H1 (cell line): Measurements from ENCODE around the gene COG4. TPM values are rescaled to one million over a fixed set of nuclear protein-coding genes. Genes with fewer than 3 reads are reported as not detected.

Experiments used
- CTCF ChIA-PET: fragments of 300-600 bp; sonication (Branson Sonifier 250); formaldehyde crosslinking; loops from one replicate; lab custom pipeline; 2021; ENCODE audit not compliant: partially characterized antibody; lab: Charles Lee
- POLR2A ChIA-PET: fragments of 300-600 bp; sonication (Branson Sonifier 250); formaldehyde crosslinking; loops from one replicate; lab custom pipeline; 2021; ENCODE audit warnings: inconsistent platforms; ENCODE audit not compliant: partially characterized antibody; lab: Charles Lee
- DNase-seq, 2 experiments: peaks; one replicate each; pipeline versions ENCODE4 v3.0.0 to v3.0.0-alpha.2; 2010 to 2022; ENCODE audit warnings: low spot score in 2 of 2, low read depth in 1 of 2, mixed read lengths in 1 of 2
- FAIRE-seq: peaks from 2 replicates; lab custom pipeline; 2011; peaks lifted over from hg19 to GRCh38; lab: Jason Lieb, UNC
- H2AFZ ChIP-seq: 2 replicates; pipeline ENCODE4 v1.8.1; 2012; ENCODE audit warnings: low read length, inconsistent platforms
- H2AK5ac ChIP-seq: 2 replicates; pipeline ENCODE4 v1.6.1; 2013; ENCODE audit warnings: low read depth, low read length
- H2BK120ac ChIP-seq: replicated peaks from 2 replicates; pipeline ENCODE3; 2013; ENCODE audit warnings: low read depth, low read length, inconsistent platforms
- H2BK12ac ChIP-seq: 2 replicates; pipeline ENCODE4 v1.6.1; 2013; ENCODE audit warnings: low read depth, low read length
- H2BK15ac ChIP-seq: 2 replicates; pipeline ENCODE4 v1.6.1; 2013; ENCODE audit warnings: low read length
- H2BK20ac ChIP-seq: 2 replicates; pipeline ENCODE4 v1.6.1; 2013; ENCODE audit warnings: low read length
- H2BK5ac ChIP-seq: 2 replicates; pipeline ENCODE4 v1.6.1; 2013; ENCODE audit warnings: low read depth, low read length
- H3K14ac ChIP-seq: 2 replicates; pipeline ENCODE4 v1.6.1; 2013; ENCODE audit warnings: inconsistent platforms; ENCODE audit not compliant: insufficient read length
- H3K18ac ChIP-seq: 2 replicates; pipeline ENCODE4 v1.6.1; 2013; ENCODE audit warnings: low read length; ENCODE audit errors: extremely low read depth
- H3K23ac ChIP-seq: 2 replicates; pipeline ENCODE4 v1.6.1; 2013; ENCODE audit warnings: inconsistent platforms; ENCODE audit not compliant: insufficient read length
- H3K23me2 ChIP-seq: 2 replicates; pipeline ENCODE4 v1.6.1; 2013; ENCODE audit warnings: low read depth, low read length
- H3K27ac ChIP-seq: 2 replicates; pipeline ENCODE4 v1.6.1; 2011; ENCODE audit warnings: low read depth, low read length, inconsistent platforms
- H3K27me3 ChIP-seq, 4 experiments: replicated peaks in 1 of 4; 1 replicate in 1 of 4; 2 replicates in 3 of 4; pipeline versions ENCODE4 v1.6.1 to v1.8.1; 2011 to 2013; ENCODE audit warnings: low read length in 3 of 4, mild to moderate bottlenecking in 3 of 4, inconsistent platforms in 2 of 4, mixed read lengths in 2 of 4, moderate library complexity in 1 of 4; ENCODE audit not compliant: control insufficient read depth in 3 of 4, insufficient read depth in 3 of 4; ENCODE audit errors: extremely low read depth in 1 of 4
- H3K36me3 ChIP-seq, 4 experiments: 2 replicates each; pipeline versions ENCODE4 v1.6.1 to v1.8.1; 2011 to 2013; ENCODE audit warnings: mild to moderate bottlenecking in 4 of 4, low read length in 3 of 4, moderate library complexity in 2 of 4, control low read depth in 1 of 4, inconsistent platforms in 1 of 4; ENCODE audit not compliant: insufficient read depth in 4 of 4, control insufficient read depth in 2 of 4
- H3K4ac ChIP-seq: replicated peaks from 2 replicates; pipeline ENCODE3; 2013; ENCODE audit warnings: low read length, low read depth, mixed read lengths, inconsistent platforms; ENCODE audit not compliant: insufficient read length
- H3K4me1 ChIP-seq, 4 experiments: replicated peaks in 1 of 4; 1 replicate in 1 of 4; 2 replicates in 3 of 4; pipeline versions ENCODE4 v1.6.1 to v1.8.1; 2011 to 2013; ENCODE audit warnings: low read length in 3 of 4, inconsistent platforms in 2 of 4, mixed read lengths in 1 of 4; ENCODE audit not compliant: insufficient read depth in 4 of 4, control insufficient read depth in 3 of 4
- H3K4me2 ChIP-seq, 2 experiments: 2 replicates each; pipeline versions ENCODE4 v1.6.1 to v1.8.1; 2011 to 2013; ENCODE audit warnings: low read depth in 2 of 2, low read length in 2 of 2, control low read depth in 1 of 2, inconsistent platforms in 1 of 2, mild to moderate bottlenecking in 1 of 2; ENCODE audit not compliant: insufficient read depth in 1 of 2
- H3K4me3 ChIP-seq, 4 experiments: fragments of 200-600, 300-600 bp in 1 of 4; sonication (generic), shearing (Covaris generic), sonication (Bioruptor Twin) in 1 of 4; 2 replicates each; pipeline versions ENCODE4 v1.5.1 to v1.8.1; 2011 to 2016; ENCODE audit warnings: low read length in 4 of 4, low read depth in 3 of 4, control low read depth in 2 of 4, inconsistent platforms in 2 of 4, mild to moderate bottlenecking in 2 of 4, mixed read lengths in 1 of 4, moderate library complexity in 1 of 4; ENCODE audit not compliant: insufficient read depth in 2 of 4; ENCODE audit errors: extremely low read depth in 1 of 4
- H3K56ac ChIP-seq: replicated peaks from 2 replicates; pipeline ENCODE3; 2013; ENCODE audit warnings: low read depth, mild to moderate bottlenecking, mixed read lengths, low read length, inconsistent platforms; ENCODE audit not compliant: insufficient read length
- H3K79me1 ChIP-seq: 2 replicates; pipeline ENCODE4 v1.6.1; 2013; ENCODE audit warnings: low read depth, low read length, control low read depth
- H3K79me2 ChIP-seq, 2 experiments: 2 replicates each; pipeline versions ENCODE4 v1.6.1 to v1.8.1; 2012 to 2013; ENCODE audit warnings: low read length in 2 of 2, mild to moderate bottlenecking in 2 of 2, inconsistent platforms in 1 of 2; ENCODE audit not compliant: insufficient read depth in 2 of 2, control insufficient read depth in 1 of 2
- H3K9ac ChIP-seq, 4 experiments: replicated peaks in 1 of 4; 1 replicate in 1 of 4; 2 replicates in 3 of 4; pipeline versions ENCODE4 v1.6.1 to v1.8.1; 2011 to 2013; ENCODE audit warnings: low read depth in 3 of 4, low read length in 3 of 4, control low read depth in 2 of 4, mild to moderate bottlenecking in 2 of 4, moderate library complexity in 2 of 4, inconsistent platforms in 1 of 4; ENCODE audit errors: extremely low read depth in 1 of 4
- H3K9me3 ChIP-seq, 2 experiments: 2 replicates each; pipeline versions ENCODE4 v1.6.1 to v1.8.1; 2012 to 2013; ENCODE audit warnings: mild to moderate bottlenecking in 2 of 2, moderate library complexity in 2 of 2, control low read depth in 1 of 2, inconsistent platforms in 1 of 2, low read depth in 1 of 2, low read length in 1 of 2, mixed read lengths in 1 of 2; ENCODE audit not compliant: insufficient read depth in 2 of 2
- H4K20me1 ChIP-seq, 2 experiments: replicated peaks in 1 of 2; 2 replicates each; pipeline versions ENCODE3 to v1.8.1; 2011 to 2013; ENCODE audit warnings: inconsistent platforms in 2 of 2, low read length in 2 of 2, mild to moderate bottlenecking in 1 of 2; ENCODE audit not compliant: insufficient read depth in 2 of 2, control insufficient read depth in 1 of 2
- H4K5ac ChIP-seq: 2 replicates; pipeline ENCODE4 v1.6.1; 2013; ENCODE audit warnings: low read length, low read depth, mixed read lengths, inconsistent platforms; ENCODE audit not compliant: insufficient read length
- H4K8ac ChIP-seq: 2 replicates; pipeline ENCODE4 v1.8.0; 2013; ENCODE audit warnings: mild to moderate bottlenecking, moderate library complexity, low read length, inconsistent platforms; ENCODE audit not compliant: insufficient read depth; ENCODE audit errors: extremely low read depth
- H4K91ac ChIP-seq: replicated peaks from 2 replicates; pipeline ENCODE3; 2013; ENCODE audit warnings: low read length, mixed read lengths, inconsistent platforms; ENCODE audit not compliant: insufficient read length
- BACH1 ChIP-seq: IDR thresholded peaks from 2 replicates; pipeline ENCODE4 v1.6.1; 2012; ENCODE audit warnings: low read length, improper control_type of control experiment
- BRCA1 ChIP-seq: IDR thresholded peaks from 2 replicates; pipeline ENCODE4 v1.6.1; 2012; ENCODE audit warnings: low read depth, low read length, improper control_type of control experiment
- CEBPB ChIP-seq: IDR thresholded peaks from 2 replicates; pipeline ENCODE4 v1.6.1; 2012; ENCODE audit warnings: low read depth, low read length
- CREB1 ChIP-seq: IDR thresholded peaks from 2 replicates; pipeline ENCODE4 v1.6.1; 2012; ENCODE audit warnings: inconsistent platforms
- EP300 ChIP-seq, 2 experiments: IDR thresholded peaks; 1 replicate in 1 of 2; 2 replicates in 1 of 2; pipeline ENCODE4 v1.6.1; 2011 to 2012; ENCODE audit warnings: low read depth in 2 of 2, low read length in 2 of 2, mild to moderate bottlenecking in 2 of 2, borderline replicate concordance in 1 of 2, inconsistent platforms in 1 of 2, moderate library complexity in 1 of 2
- GABPA ChIP-seq: IDR thresholded peaks from 2 replicates; pipeline ENCODE4 v1.6.1; 2011; ENCODE audit warnings: mild to moderate bottlenecking, low read length, moderate library complexity, borderline replicate concordance; ENCODE audit not compliant: insufficient read depth
- HDAC6 ChIP-seq: IDR thresholded peaks from one replicate; pipeline ENCODE4 v1.7.1; 2012; ENCODE audit warnings: low read depth, mild to moderate bottlenecking, inconsistent platforms, low read length, moderate library complexity
- KDM5A ChIP-seq: fragments of 200-600 bp; IDR thresholded peaks from 2 replicates; pipeline ENCODE4 v1.7.1; 2012; ENCODE audit warnings: mild to moderate bottlenecking, low read length, inconsistent platforms, mixed read lengths
- POLR2AphosphoS5 ChIP-seq: IDR thresholded peaks from 2 replicates; pipeline ENCODE4 v1.6.1; 2011; ENCODE audit warnings: low read depth, low read length
- POU5F1 ChIP-seq: IDR thresholded peaks from 2 replicates; pipeline ENCODE4 v1.6.1; 2011; ENCODE audit warnings: low read depth, mild to moderate bottlenecking, low read length, moderate library complexity
- SIN3A ChIP-seq, 2 experiments: IDR thresholded peaks in 1 of 2; conservative IDR thresholded peaks in 1 of 2; 2 replicates each; pipeline ENCODE4 v1.6.1; 2011 to 2012; ENCODE audit warnings: low read length in 2 of 2, improper control_type of control experiment in 1 of 2, low read depth in 1 of 2, mild to moderate bottlenecking in 1 of 2
- SIRT6 ChIP-seq: IDR thresholded peaks from one replicate; pipeline ENCODE4 v1.7.1; 2012; ENCODE audit warnings: low read length, inconsistent platforms
- SIX5 ChIP-seq: IDR thresholded peaks from 2 replicates; pipeline ENCODE4 v1.6.1; 2011; ENCODE audit warnings: mild to moderate bottlenecking, low read depth, low read length
- SUZ12 ChIP-seq: fragments of 200-600 bp; sonication (generic); IDR thresholded peaks from 2 replicates; pipeline ENCODE4 v1.6.1; 2012; ENCODE audit warnings: mild to moderate bottlenecking, inconsistent platforms, low read length, moderate library complexity, mixed read lengths
- USF2 ChIP-seq: IDR thresholded peaks from 2 replicates; pipeline ENCODE4 v1.6.1; 2011; ENCODE audit warnings: low read length, improper control_type of control experiment
- WGBS, 2 experiments: shearing (Covaris generic) in 1 of 2; methylation state at CpG; one replicate each; pipeline versions ENCODE4 v1.1.6 to v1.1.7; 2013 to 2015; ENCODE audit warnings: low lambda C conversion rate in 2 of 2, mixed read lengths in 2 of 2, inconsistent platforms in 1 of 2, low coverage in 1 of 2, missing lambda C conversion rate in 1 of 2; ENCODE audit not compliant: insufficient replicate concordance in 2 of 2, insufficient coverage in 1 of 2, insufficient read length in 1 of 2; ENCODE audit errors: extremely low coverage in 1 of 2, missing lambda C conversion rate in 1 of 2; 5-methylcytosine and 5-hydroxymethylcytosine counted together
- polyA plus RNA-seq, 7 experiments: library from polyadenylated mRNA; depleted of rRNA in 3 of 7; stranded (reverse) in 5 of 7; unstranded in 2 of 7; fragments of >200 nt in 5 of 7; fragments of 200-250 nt in 2 of 7; gene quantifications; 1 replicate in 5 of 7; 2 replicates in 1 of 7; 4 replicates in 1 of 7; pipeline versions ENCODE4 v1.2.1 to v1.2.3, GENCODE V29; 2011 to 2013; ENCODE audit warnings: missing spikeins in 2 of 7, mixed read lengths in 2 of 7
- total RNA-seq: library from RNA; stranded (reverse); fragmentation: NEBNext Ultra II Directional; extraction: Animal tissue kit (Norgen Biotek cat#: 25700); gene quantifications from 2 replicates; pipeline ENCODE4 v1.2.1, GENCODE V29; 2021

Gene COG4
- total and polyA plus RNA-seq, 2 of the 8 experiments (the other 6 are each of a cell fraction or from before 2014, with no cell fraction given): 46.1 to 50.2 TPM

- Histone ChIP-seq H3K9ac (no peak overlapping the region), H3K4me3 (no peak overlapping the region), H2BK120ac (no peak overlapping the region), H4K20me1 (peaks cover 0 to 2% of the 10 kb centered on the region in 2 experiments), H4K5ac (no peak overlapping the region), H2BK15ac (no peak overlapping the region), H2BK12ac (no peak overlapping the region), H3K4ac (no peak overlapping the region), H2BK5ac (no peak overlapping the region), H4K8ac (no peak overlapping the region), H3K56ac (no peak overlapping the region), H3K27ac (no peak overlapping the region), H3K79me2 (no peaks in the 10 kb centered on the region), H3K4me1 (no peaks in the 10 kb centered on the region), H2AK5ac (no peak overlapping the region), H3K9me3 (no peaks in the 10 kb centered on the region), H4K91ac (no peak overlapping the region), H3K23ac (no peak overlapping the region), H3K27me3 (no peaks in the 10 kb centered on the region), H2AFZ (no peak overlapping the region), H3K14ac (no peak overlapping the region), H3K4me2 (no peak overlapping the region), H2BK20ac (no peak overlapping the region), H3K36me3 (peaks cover 12 to 59% (median 27%) of the 10 kb centered on the region in 4 experiments; a peak in 7 of 8 replicates), H3K79me1 (no peaks in the 10 kb centered on the region), H3K18ac (no peak overlapping the region), H3K23me2 (no peaks in the 10 kb centered on the region)
- no peak for TF ChIP-seq BRCA1
- no peak for TF ChIP-seq SUZ12
- TF ChIP-seq POU5F1: no peak
- TF ChIP-seq SIX5: no peak
- TF ChIP-seq KDM5A: no peak
- TF ChIP-seq CREB1: no peak
- no peak for TF ChIP-seq EP300 (IDR thresholded peaks at IDR 0.05; ENCODE audit: borderline replicate concordance in 1 of 2, low read depth in 2 of 2, low read length in 2 of 2)
- TF ChIP-seq HDAC6: no peak
- no peak for TF ChIP-seq BACH1
- TF ChIP-seq SIN3A (conservative IDR thresholded peaks at IDR 0.05 in 1 of 2, IDR thresholded peaks at IDR 0.05 in 1 of 2; ENCODE audit: low read depth in 1 of 2, low read length in 2 of 2): no peak
- no peak for TF ChIP-seq CEBPB
- TF ChIP-seq POLR2AphosphoS5: no peak
- TF ChIP-seq GABPA: no peak
- no peak for TF ChIP-seq SIRT6
- no peak for TF ChIP-seq USF2
- CTCF ChIA-PET: no interaction called here
- DNase-seq (no peak), FAIRE-seq (no peak)
- POLR2A ChIA-PET: interaction anchor here (5.6 kb wide), 1 partner anchor 10 kb away, joined by 27 read pairs; the partner anchor contains the start of genes COG4 and SF3B3
- WGBS, 2 experiments: 80% methylated on average over 1 of the region's 1 CpG; no CpG with 5 or more reads in 1 of the 2 experiments
These were observed 11.5 kb downstream of the COG4 start for GRCh38 chr16:70511833-70512232.
